ENCODE measurements around the gene FOXF1. TPM values are rescaled to one million over a fixed set of nuclear protein-coding genes. Genes with fewer than 3 reads are reported as not detected.

Gene FOXF1
- total and polyA plus RNA-seq, 2 of the 13 experiments (the other 11 are each of a cell fraction or from before 2014, with no cell fraction given), result not detected

GRCh38 chr16:86465434-86465833 lies 44.9 kb upstream of the FOXF1 start:
- H2AFZ ChIP-seq (ENCODE audit: low read length), result no peak overlapping the region
- no peak for DNase-seq (ENCODE audit: low spot score)
- H4K20me1 ChIP-seq (ENCODE audit: insufficient read depth, low read length), result no peaks in the 10 kb centered on the region
- H3K9ac ChIP-seq (ENCODE audit: insufficient read depth, low read depth, low read length), result no peak overlapping the region
- no TSS peak for BruUV-seq (replicated peaks)
- no peak overlapping the region for H3K27ac ChIP-seq (ENCODE audit: extremely low read length, insufficient read depth, low read length)
- no peaks in the 10 kb centered on the region; the same call in 1 of the 2 replicates for H3K4me1 ChIP-seq (ENCODE audit: insufficient read depth, low read length)
- H3K36me3 ChIP-seq (replicated peaks in 1 of 2; ENCODE audit: control insufficient read depth in 1 of 2, insufficient read depth in 2 of 2, low read length in 2 of 2), result no peaks in the 10 kb centered on the region
- ATAC-seq, result no peak
- H3K4me3 ChIP-seq (replicated peaks in 1 of 3; ENCODE audit: insufficient read depth in 1 of 3, low read depth in 2 of 3, low read length in 3 of 3), result no peak overlapping the region
- peaks cover 2 to 21% of the 10 kb centered on the region in 2 experiments; a peak in 3 of 5 replicates for H3K27me3 ChIP-seq (ENCODE audit: control insufficient read depth in 1 of 2, insufficient read depth in 2 of 2, low read length in 2 of 2)
- CTCF ChIA-PET (ENCODE audit: low intra/inter-chr PET ratio, low total read pairs), result no interaction called here
- H3K4me2 ChIP-seq (ENCODE audit: low read depth, low read length), result no peak overlapping the region
- TF ChIP-seq KDM5B (CRISPR knock-in tag; IDR thresholded peaks at IDR 0.05; ENCODE audit: borderline replicate concordance) (no peak), ARHGAP35 (CRISPR knock-in tag; IDR thresholded peaks at IDR 0.05; ENCODE audit: borderline replicate concordance) (no peak), ZNF619 (CRISPR knock-in tag; IDR thresholded peaks at IDR 0.05) (no peak), TFE3 (CRISPR knock-in tag; IDR thresholded peaks at IDR 0.05) (no peak), HDAC2 (CRISPR knock-in tag; IDR thresholded peaks at IDR 0.05) (no peak), BRF2 (CRISPR knock-in tag; IDR thresholded peaks at IDR 0.05) (no peak), E2F2 (CRISPR knock-in tag; IDR thresholded peaks at IDR 0.05; ENCODE audit: borderline replicate concordance) (no peak), ZNF713 (CRISPR knock-in tag; IDR thresholded peaks at IDR 0.05) (no peak), CCAR2 (optimal IDR thresholded peaks at IDR 0.05; ENCODE audit: low read depth, low read length) (no peak), ONECUT2 (CRISPR knock-in tag; IDR thresholded peaks at IDR 0.05) (no peak), ESRRA (CRISPR knock-in tag; IDR thresholded peaks at IDR 0.05; ENCODE audit: low read depth) (no peak), ZNF263 (CRISPR knock-in tag; IDR thresholded peaks at IDR 0.05) (no peak), RELA (CRISPR knock-in tag; IDR thresholded peaks at IDR 0.05) (no peak), MTF1 (CRISPR knock-in tag; IDR thresholded peaks at IDR 0.05) (no peak), ZNF7 (CRISPR knock-in tag; IDR thresholded peaks at IDR 0.05) (no peak)
- TF ChIP-seq, protein P1, sequence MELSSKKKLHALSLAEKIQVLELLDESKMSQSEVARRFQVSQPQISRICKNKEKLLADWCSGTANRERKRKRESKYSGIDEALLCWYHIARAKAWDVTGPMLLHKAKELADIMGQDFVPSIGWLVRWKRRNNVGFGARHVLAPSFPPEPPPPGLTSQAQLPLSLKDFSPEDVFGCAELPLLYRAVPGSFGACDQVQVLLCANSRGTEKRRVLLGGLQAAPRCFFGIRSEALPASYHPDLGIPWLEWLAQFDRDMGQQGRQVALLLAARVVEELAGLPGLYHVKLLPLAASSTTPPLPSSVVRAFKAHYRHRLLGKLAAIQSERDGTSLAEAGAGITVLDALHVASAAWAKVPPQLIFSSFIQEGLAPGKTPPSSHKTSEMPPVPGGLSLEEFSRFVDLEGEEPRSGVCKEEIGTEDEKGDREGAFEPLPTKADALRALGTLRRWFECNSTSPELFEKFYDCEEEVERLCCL (CRISPR knock-in tag; IDR thresholded peaks at IDR 0.05; ENCODE audit: borderline replicate concordance), result no peak
- TF ChIP-seq, protein P2, sequence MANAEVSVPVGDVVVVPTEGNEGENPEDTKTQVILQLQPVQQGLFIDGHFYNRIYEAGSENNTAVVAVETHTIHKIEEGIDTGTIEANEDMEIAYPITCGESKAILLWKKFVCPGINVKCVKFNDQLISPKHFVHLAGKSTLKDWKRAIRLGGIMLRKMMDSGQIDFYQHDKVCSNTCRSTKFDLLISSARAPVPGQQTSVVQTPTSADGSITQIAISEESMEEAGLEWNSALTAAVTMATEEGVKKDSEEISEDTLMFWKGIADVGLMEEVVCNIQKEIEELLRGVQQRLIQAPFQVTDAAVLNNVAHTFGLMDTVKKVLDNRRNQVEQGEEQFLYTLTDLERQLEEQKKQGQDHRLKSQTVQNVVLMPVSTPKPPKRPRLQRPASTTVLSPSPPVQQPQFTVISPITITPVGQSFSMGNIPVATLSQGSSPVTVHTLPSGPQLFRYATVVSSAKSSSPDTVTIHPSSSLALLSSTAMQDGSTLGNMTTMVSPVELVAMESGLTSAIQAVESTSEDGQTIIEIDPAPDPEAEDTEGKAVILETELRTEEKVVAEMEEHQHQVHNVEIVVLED (CRISPR knock-in tag; IDR thresholded peaks at IDR 0.05; ENCODE audit: borderline replicate concordance), result no peak
- in situ Hi-C loops (cut with HindIII; ENCODE audit: extremely low pct_ligation_motif_present, low pct_unique_long_range_greater_than_20kb) (no loop called here), intact Hi-C loops (cut with micrococcal nuclease; ENCODE audit: unreplicated experiment) (no loop called here)
- WGBS (ENCODE audit: low lambda C conversion rate), result 1% methylated on average over 2 of the region's 2 CpGs
- H3K79me2 ChIP-seq (ENCODE audit: insufficient read depth, low read length), result no peaks in the 10 kb centered on the region
- POLR2A ChIA-PET, result no interaction called here
- no peak for FAIRE-seq
- peaks cover 24% of the 10 kb centered on the region for H3K9me3 ChIP-seq (ENCODE audit: low read length)

Measured in HepG2 (cell line).